ENCODE results near the gene CATSPER2.
"Not testable (repeated sequence)": the region's sequence is repeated elsewhere in the genome, so short reads cannot be mapped to it uniquely, and the experiment has no call there.

- not testable (repeated sequence) for TF ChIP-seq CTCF (IDR thresholded peaks at IDR 0.05; ENCODE audit: control extremely low read depth in 1 of 3, insufficient read depth in 1 of 3, low read depth in 1 of 3, low read length in 3 of 3); SP2 (IDR thresholded peaks at IDR 0.05; ENCODE audit: low read length); RBBP5 (IDR thresholded peaks at IDR 0.05; ENCODE audit: borderline replicate concordance, low read depth, low read length); POLR2A (IDR thresholded peaks at IDR 0.05; ENCODE audit: control extremely low read depth in 1 of 2, low read depth in 2 of 2, low read length in 2 of 2); CTBP2 (IDR thresholded peaks at IDR 0.05; ENCODE audit: borderline replicate concordance, insufficient read depth, insufficient read length, low read length); NRF1 (IDR thresholded peaks at IDR 0.05; ENCODE audit: low read depth, low read length); EZH2 (IDR thresholded peaks at IDR 0.05; ENCODE audit: low read depth, low read length, severe bottlenecking); SRF (IDR thresholded peaks at IDR 0.05; ENCODE audit: low read depth, low read length); POLR2AphosphoS5 (IDR thresholded peaks at IDR 0.05; ENCODE audit: low read depth, low read length); TEAD4 (IDR thresholded peaks at IDR 0.05; ENCODE audit: low read depth, low read length); RAD21 (IDR thresholded peaks at IDR 0.05 in 1 of 2, conservative IDR thresholded peaks at IDR 0.05 in 1 of 2; ENCODE audit: low read depth in 2 of 2, low read length in 2 of 2); GTF2F1 (IDR thresholded peaks at IDR 0.05; ENCODE audit: borderline replicate concordance, low read depth, low read length); MAX (IDR thresholded peaks at IDR 0.05)
These were observed 46.4 kb downstream of the CATSPER2 start for GRCh38 chr15:43602233-43602632.

Data from H1 (cell line).